ENCODE data around the gene MEIOB.

The MEIOB gene

GRCh38 chr16:1826691-1827573 is 45.0 kb downstream of the MEIOB start, which contains the start of the genes FAHD1 and HAGH:
FAHD1 (plus strand) TSS chr16:1827206; CDS start chr16:1827239, 33 bp downstream.
HAGH (minus strand) TSS chr16:1826825; CDS start chr16:1826787, 38 bp downstream.
- peak within 1 kb of the TSS; percentile 37 to 91 (median 90) for H3K27ac Mint-ChIP-seq
- peaks cover 24% of the 10 kb centered on the region for H3K4me1 Mint-ChIP-seq
- H3K9me3 Mint-ChIP-seq, result no peaks in the 10 kb centered on the region
- TF ChIP-seq CTCF (IDR thresholded peaks at IDR 0.05; ENCODE audit: unreplicated experiment in 3 of 3), result no peak
- H3K27me3 Mint-ChIP-seq (ENCODE audit: low read depth), result peaks cover 3% of the 10 kb centered on the region
- H3K36me3 Mint-ChIP-seq (ENCODE audit: low read depth), result peaks cover 11% of the 10 kb centered on the region
- H3K4me3 Mint-ChIP-seq, result peak within 1 kb of the TSS; percentile 93 to 97 (median 93)

- Mint-ChIP-seq H3K36me3 (ENCODE audit: low read depth) (peaks cover 10% of the 10 kb centered on the region), H3K27ac (peak overlapping the region in 1 of 3 experiments; percentile 24), H3K9me3 (no peaks in the 10 kb centered on the region), H3K4me3 (peak overlapping the region; percentile 72 to 84 (median 82)), H3K4me1 (peaks cover 24% of the 10 kb centered on the region), H3K27me3 (ENCODE audit: low read depth) (peaks cover 3% of the 10 kb centered on the region)
- TF ChIP-seq CTCF (IDR thresholded peaks at IDR 0.05; ENCODE audit: unreplicated experiment in 3 of 3), result no peak
Observed at GRCh38 chr16:1825864-1826690, 45.9 kb downstream of the MEIOB start.

DNA sequence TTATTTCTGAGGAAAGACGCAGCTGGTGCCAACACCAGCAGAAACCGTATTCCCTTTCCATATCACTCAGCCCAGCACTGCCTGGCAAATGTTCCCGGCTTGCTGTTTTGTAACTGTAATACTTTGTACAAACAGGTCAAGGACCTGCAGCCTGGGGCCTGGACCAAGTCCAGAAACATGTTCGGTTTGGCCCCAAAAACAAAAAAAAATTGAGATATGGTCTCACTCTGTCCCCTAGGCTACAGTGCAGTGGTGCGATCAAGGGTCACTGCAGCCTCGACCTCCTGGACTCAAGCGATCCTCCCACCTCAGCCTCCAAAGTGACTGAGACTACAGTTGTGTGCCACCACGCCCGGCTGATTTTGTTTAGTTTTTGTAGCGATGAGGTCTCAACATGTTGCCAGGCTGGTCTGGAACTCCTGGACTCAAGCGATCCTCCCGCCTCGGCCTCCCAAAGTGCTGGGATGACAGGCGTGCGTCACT is 46.5 kb downstream of the MEIOB start:
- peaks cover 3% of the 10 kb centered on the region for H3K27me3 Mint-ChIP-seq (ENCODE audit: low read depth)

GRCh38 chr16:1823821-1824220 is 48.1 kb downstream of the MEIOB start:
- Mint-ChIP-seq H3K4me1 (peaks cover 17% of the 10 kb centered on the region), H3K27me3 (ENCODE audit: low read depth) (peaks cover 3% of the 10 kb centered on the region), H3K27ac (peak overlapping the region in 2 of 3 experiments; percentile 63 to 66), H3K9me3 (no peaks in the 10 kb centered on the region), H3K4me3 (peak overlapping the region; percentile 73 to 84 (median 82)), H3K36me3 (ENCODE audit: low read depth) (no peaks in the 10 kb centered on the region)
- peak in 1 of 3 experiments; percentile 31 for TF ChIP-seq CTCF (IDR thresholded peaks at IDR 0.05; ENCODE audit: unreplicated experiment in 3 of 3)

More for the DNA sequence above, 46.5 kb downstream of the MEIOB start:
- Mint-ChIP-seq H3K4me1 (peaks cover 24% of the 10 kb centered on the region), H3K4me3 (peak overlapping the region; percentile 72 to 84 (median 82)), H3K27ac (no peak overlapping the region), H3K9me3 (no peaks in the 10 kb centered on the region), H3K36me3 (ENCODE audit: low read depth) (peaks cover 5% of the 10 kb centered on the region)
- TF ChIP-seq CTCF (IDR thresholded peaks at IDR 0.05; ENCODE audit: unreplicated experiment in 3 of 3), result no peak

- Mint-ChIP-seq H3K4me3 (no peak overlapping the region), H3K27me3 (ENCODE audit: low read depth) (peaks cover 3% of the 10 kb centered on the region), H3K36me3 (ENCODE audit: low read depth) (no peaks in the 10 kb centered on the region), H3K4me1 (peaks cover 14% of the 10 kb centered on the region), H3K9me3 (no peaks in the 10 kb centered on the region), H3K27ac (no peak overlapping the region)
- no peak for TF ChIP-seq CTCF (IDR thresholded peaks at IDR 0.05; ENCODE audit: unreplicated experiment in 3 of 3)
Observed at GRCh38 chr16:1822801-1823200, 49.2 kb downstream of the MEIOB start.
